HCT116 (cell line): ENCODE measurements around the gene SGSM2. TPM values are rescaled to one million over a fixed set of nuclear protein-coding genes. Genes with fewer than 3 reads are reported as not detected.

Experiments
- ATAC-seq: fragments of 200-7000 bp; cut with Tn5 transposase; 2 replicates; pipeline ENCODE4 v1.9.1; 2020; ENCODE audit warnings: mild to moderate bottlenecking, moderate library complexity
- BruUV-seq: library from RNA; stranded (reverse); fragments of 400-500 nt; replicated peaks from 2 replicates; lab custom pipeline; 2021; lab: Mats Ljungman, UMichigan
- CTCF ChIA-PET: fragments of 300-600 bp; sonication (Branson Sonifier 250); formaldehyde crosslinking; loops from one replicate; lab custom pipeline; 2021; ENCODE audit warnings: antibody characterized with exemption; lab: Charles Lee
- POLR2A ChIA-PET: fragments of 300-600, 350-600 bp; sonication (Branson Sonifier 250); formaldehyde crosslinking; loops from one replicate; lab custom pipeline; 2021; ENCODE audit warnings: antibody characterized with exemption; lab: Charles Lee
- RAD21 ChIA-PET, 2 experiments: fragments of 300-600 bp; sonication (Branson Sonifier 250); formaldehyde crosslinking; loops; one replicate each; lab custom pipeline; 2023; ENCODE audit warnings: low total read pairs in 2 of 2; ENCODE audit not compliant: uncharacterized antibody in 2 of 2, unreplicated experiment in 2 of 2, low non-redundant PET in 1 of 2; lab: Charles Lee
- DNase-seq: peaks from one replicate; pipeline ENCODE4 v3.0.0-alpha.2; 2010; ENCODE audit warnings: low read depth, low spot score
- H2AFZ ChIP-seq: fragments of 200-600 bp; shearing (Covaris generic), sonication (generic); 2 replicates; pipeline ENCODE4 v1.6.1; 2017; ENCODE audit warnings: low read depth, mixed run types, mixed read lengths, antibody characterized with exemption, low read length; ENCODE audit not compliant: poor library complexity, severe bottlenecking
- H3K27ac ChIP-seq: 2 replicates; pipeline ENCODE4 v1.5.1; 2012; ENCODE audit warnings: low read depth, low read length
- H3K27me3 ChIP-seq: fragments of 200-600 bp; sonication (generic); 2 replicates; pipeline ENCODE4 v1.6.1; 2016; ENCODE audit warnings: mixed run types, low read length, mixed read lengths; ENCODE audit not compliant: insufficient read depth
- H3K36me3 ChIP-seq, 2 experiments: fragments of 200-500 bp in 1 of 2; fragments of 200-600 bp in 1 of 2; sonication (Bioruptor generic) in 1 of 2; sonication (generic) in 1 of 2; 2 replicates each; pipeline versions ENCODE4 v1.5.1 to v1.6.1; 2014 to 2016; ENCODE audit warnings: low read length in 2 of 2, inconsistent platforms in 1 of 2, mixed read lengths in 1 of 2, mixed run types in 1 of 2; ENCODE audit not compliant: insufficient read depth in 2 of 2, control insufficient read depth in 1 of 2
- H3K4me1 ChIP-seq, 2 experiments: fragments of 200-600 bp in 1 of 2; sonication (generic) in 1 of 2; 2 replicates each; pipeline versions ENCODE4 v1.5.1 to v1.6.1; 2012 to 2017; ENCODE audit warnings: low read length in 2 of 2, inconsistent platforms in 1 of 2, mild to moderate bottlenecking in 1 of 2, mixed read lengths in 1 of 2, mixed run types in 1 of 2, moderate library complexity in 1 of 2; ENCODE audit not compliant: insufficient read depth in 2 of 2, control insufficient read depth in 1 of 2
- H3K4me2 ChIP-seq: fragments of 200-600 bp; sonication (generic); 2 replicates; pipeline ENCODE4 v1.6.1; 2017; ENCODE audit warnings: mixed run types, low read length, mixed read lengths
- H3K4me3 ChIP-seq, 2 experiments: fragments of 200-600 bp in 1 of 2; sonication (generic) in 1 of 2; replicated peaks in 1 of 2; 2 replicates each; pipeline ENCODE4 v1.5.1; 2011 to 2016; ENCODE audit warnings: low read length in 2 of 2, control low read depth in 1 of 2, low read depth in 1 of 2, mild to moderate bottlenecking in 1 of 2, mixed read lengths in 1 of 2, mixed run types in 1 of 2
- H3K79me2 ChIP-seq: fragments of 200-600 bp; sonication (generic); 2 replicates; pipeline ENCODE4 v1.6.1; 2017; ENCODE audit warnings: mild to moderate bottlenecking, mixed run types, low read length, moderate library complexity, mixed read lengths; ENCODE audit not compliant: insufficient read depth
- H3K9ac ChIP-seq: fragments of 200-600 bp; sonication (generic); 2 replicates; pipeline ENCODE4 v1.6.1; 2016; ENCODE audit warnings: low read length, mixed read lengths
- H3K9me2 ChIP-seq: fragments of 200-600 bp; sonication (generic), shearing (Covaris generic); 2 replicates; pipeline ENCODE4 v1.6.1; 2017; ENCODE audit warnings: mixed run types, mild to moderate bottlenecking, moderate library complexity; ENCODE audit not compliant: insufficient read depth
- H3K9me3 ChIP-seq, 2 experiments: fragments of 200-500 bp in 1 of 2; fragments of 200-600 bp in 1 of 2; sonication (Bioruptor generic) in 1 of 2; sonication (generic) in 1 of 2; 2 replicates each; pipeline ENCODE4 v1.6.1; 2014 to 2017; ENCODE audit warnings: low read length in 2 of 2, mixed read lengths in 2 of 2, inconsistent platforms in 1 of 2, low read depth in 1 of 2, mild to moderate bottlenecking in 1 of 2, mixed run types in 1 of 2, moderate library complexity in 1 of 2; ENCODE audit not compliant: control insufficient read depth in 1 of 2, insufficient read depth in 1 of 2
- H4K20me1 ChIP-seq: fragments of 200-600 bp; sonication (generic), shearing (Covaris generic); 2 replicates; pipeline ENCODE4 v1.6.1; 2017; ENCODE audit warnings: mixed run types, mild to moderate bottlenecking, moderate library complexity; ENCODE audit not compliant: insufficient read depth
- CBX3 ChIP-seq: IDR thresholded peaks from 2 replicates; pipeline ENCODE4 v1.6.1; 2012; ENCODE audit warnings: low read depth
- CEBPB ChIP-seq: IDR thresholded peaks from 2 replicates; pipeline ENCODE4 v1.6.1; 2012; ENCODE audit warnings: low read depth
- CTCF ChIP-seq, 3 experiments: fragments of 200-600 bp in 1 of 3; sonication (generic) in 1 of 3; IDR thresholded peaks in 2 of 3; conservative IDR thresholded peaks in 1 of 3; 2 replicates each; pipeline ENCODE4 v1.5.1; 2012 to 2017; ENCODE audit warnings: low read depth in 2 of 3, low read length in 2 of 3, antibody characterized with exemption in 1 of 3, borderline replicate concordance in 1 of 3, control low read depth in 1 of 3, mild to moderate bottlenecking in 1 of 3, mixed read lengths in 1 of 3, mixed run types in 1 of 3, moderate library complexity in 1 of 3; ENCODE audit not compliant: insufficient read depth in 1 of 3
- EGR1 ChIP-seq: IDR thresholded peaks from 2 replicates; pipeline ENCODE4 v1.6.1; 2012; ENCODE audit warnings: low read depth
- EZH2 ChIP-seq: fragments of 200-600 bp; sonication (generic); IDR thresholded peaks from 2 replicates; pipeline ENCODE4 v1.6.1; 2017; ENCODE audit warnings: antibody characterized with exemption, mixed run types
- EZH2phosphoT487 ChIP-seq: fragments of 200-600 bp; IDR thresholded peaks from 2 replicates; pipeline ENCODE4 v1.6.1; 2018; ENCODE audit warnings: antibody characterized with exemption, borderline replicate concordance
- MAX ChIP-seq: IDR thresholded peaks from 2 replicates; pipeline ENCODE4 v1.6.1; 2012
- RAD21 ChIP-seq: IDR thresholded peaks from 2 replicates; pipeline ENCODE4 v1.6.1; 2012; ENCODE audit warnings: low read depth, mild to moderate bottlenecking
- SIN3A ChIP-seq: IDR thresholded peaks from 2 replicates; pipeline ENCODE4 v1.6.1; 2012; ENCODE audit warnings: low read depth
- YY1 ChIP-seq: IDR thresholded peaks from 2 replicates; pipeline ENCODE4 v1.6.1; 2011; ENCODE audit warnings: low read length, low read depth, moderate library complexity, mild to moderate bottlenecking; ENCODE audit not compliant: insufficient replicate concordance; ENCODE audit errors: extremely low read depth
- ZFX ChIP-seq: fragments of 450-650 bp; IDR thresholded peaks from 2 replicates; pipeline ENCODE4 v1.6.1; 2017
- ZNF274 ChIP-seq: fragments of 200-500 bp; sonication (Bioruptor generic); IDR thresholded peaks from 2 replicates; pipeline ENCODE4 v1.6.1; 2014; ENCODE audit warnings: mild to moderate bottlenecking, low read depth, low read length, inconsistent platforms
- intact Hi-C: fragments of 100-400 bp; cut with micrococcal nuclease; formaldehyde crosslinking; loops from 2 replicates; pipeline ENCODE4 v1.10.0; 2022
- total RNA-seq: library from RNA; stranded (reverse); gene quantifications from one replicate; pipeline ENCODE4 v1.2.1, GENCODE V29; 2021; ENCODE audit not compliant: unreplicated experiment

SGSM2 gene
- total RNA-seq, 1 experiment from 2014 or later, result 68.1 TPM

GRCh38 chr17:2376107-2376506 is 38.8 kb downstream of the SGSM2 start:
- CTCF ChIA-PET, result no interaction called here
- Histone ChIP-seq H2AFZ (no peak overlapping the region), H3K27ac (no peak overlapping the region), H3K27me3 (no peaks in the 10 kb centered on the region), H3K79me2 (no peaks in the 10 kb centered on the region), H4K20me1 (no peaks in the 10 kb centered on the region), H3K36me3 (peaks cover 3 to 4% of the 10 kb centered on the region in 2 experiments; a peak in 3 of 4 replicates), H3K4me3 (no peak overlapping the region), H3K9ac (no peak overlapping the region), H3K9me3 (no peaks in the 10 kb centered on the region), H3K4me1 (no peaks in the 10 kb centered on the region), H3K9me2 (no peaks in the 10 kb centered on the region), H3K4me2 (no peak overlapping the region)
- BruUV-seq, result no TSS peak
- DNase-seq, result no peak
- TF ChIP-seq CEBPB, result no peak
- no peak for TF ChIP-seq ZNF274
- no peak for TF ChIP-seq EZH2
- no peak for TF ChIP-seq MAX
- no peak for TF ChIP-seq RAD21
- TF ChIP-seq CTCF (IDR thresholded peaks at IDR 0.05 in 2 of 3, conservative IDR thresholded peaks at IDR 0.05 in 1 of 3; ENCODE audit: borderline replicate concordance in 1 of 3, insufficient read depth in 1 of 3, low read depth in 2 of 3, low read length in 2 of 3), result no peak
- no peak for TF ChIP-seq EZH2phosphoT487
- TF ChIP-seq ZFX, result no peak
- no peak for TF ChIP-seq CBX3
- TF ChIP-seq EGR1, result no peak
- TF ChIP-seq SIN3A, result no peak
- TF ChIP-seq YY1, result no peak
- RAD21 ChIA-PET, result no interaction called here
- intact Hi-C loops, result no loop called here
- no peak for ATAC-seq
- POLR2A ChIA-PET, result no interaction called here
